ENCODE results near the gene PPP1R8.
"Not testable (repeated sequence)": the region's sequence is repeated elsewhere in the genome, so short reads cannot be mapped to it uniquely, and the experiment has no call there.

Gene PPP1R8

GRCh38 chr1:27864264-27864895, 33.8 kb downstream of the PPP1R8 start:
- no peaks in the 10 kb centered on the region for H3K27me3 Mint-ChIP-seq (ENCODE audit: low read depth)
- H3K4me3 Mint-ChIP-seq = no peak overlapping the region
- H3K4me1 Mint-ChIP-seq = peaks cover 6% of the 10 kb centered on the region
- no peak overlapping the region for H3K27ac Mint-ChIP-seq
- H3K36me3 Mint-ChIP-seq (ENCODE audit: low read depth) = no peaks in the 10 kb centered on the region
- no peaks in the 10 kb centered on the region for H3K9me3 Mint-ChIP-seq
- TF ChIP-seq CTCF (IDR thresholded peaks at IDR 0.05; ENCODE audit: unreplicated experiment in 3 of 3) = no peak

DNA sequence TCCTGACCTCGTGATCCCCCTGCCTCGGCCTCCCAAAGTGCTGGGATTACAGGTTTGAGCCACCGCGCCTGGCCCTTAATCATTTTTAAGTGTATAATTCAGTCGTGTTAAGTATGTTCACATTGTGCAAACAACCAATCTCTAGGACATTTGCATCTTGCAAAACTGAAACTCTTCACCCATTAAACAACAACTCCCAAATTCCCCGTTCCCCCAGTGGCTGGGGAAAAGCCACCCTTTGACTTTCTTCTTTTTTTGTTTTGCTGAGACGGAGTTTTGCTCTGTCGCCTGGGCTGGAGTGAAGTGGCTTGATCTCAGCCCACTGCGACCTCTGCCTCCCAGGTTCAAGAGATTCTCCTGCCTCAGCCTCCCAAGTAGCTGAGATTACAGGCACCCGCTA, 35.2 kb downstream of the PPP1R8 start:
- Mint-ChIP-seq H3K27ac (no peak overlapping the region), H3K9me3 (no peaks in the 10 kb centered on the region), H3K36me3 (ENCODE audit: low read depth) (no peaks in the 10 kb centered on the region), H3K4me1 (peaks cover 6% of the 10 kb centered on the region), H3K27me3 (ENCODE audit: low read depth) (no peaks in the 10 kb centered on the region), H3K4me3 (no peak overlapping the region)
- TF ChIP-seq CTCF (IDR thresholded peaks at IDR 0.05; ENCODE audit: unreplicated experiment in 3 of 3) = no peak

DNA sequence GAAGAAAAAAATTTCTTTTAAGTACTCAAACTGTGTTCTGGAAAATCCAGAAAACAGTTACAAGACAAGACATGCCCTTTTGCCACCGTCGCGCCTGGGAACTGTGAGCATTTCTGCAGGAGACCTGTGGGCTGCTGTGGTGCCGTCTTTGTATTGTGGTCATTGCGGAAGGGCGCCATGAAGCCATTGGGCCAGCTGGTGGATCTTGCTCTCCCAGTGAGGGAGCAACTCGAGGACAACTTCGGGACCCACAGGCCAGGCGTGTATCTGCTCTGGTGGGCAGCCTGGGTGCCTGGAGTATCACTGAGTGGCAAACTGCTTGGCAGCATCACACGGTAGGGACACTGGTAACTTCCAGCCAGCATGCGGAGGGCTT, 38.0 kb downstream of the PPP1R8 start:
- TF ChIP-seq CTCF (IDR thresholded peaks at IDR 0.05; ENCODE audit: unreplicated experiment in 3 of 3) = no peak
- H3K27me3 Mint-ChIP-seq (ENCODE audit: low read depth) = peaks cover 8% of the 10 kb centered on the region
- no peaks in the 10 kb centered on the region for H3K36me3 Mint-ChIP-seq (ENCODE audit: low read depth)
- H3K27ac Mint-ChIP-seq = no peak overlapping the region
- H3K4me1 Mint-ChIP-seq = peaks cover 6% of the 10 kb centered on the region
- no peaks in the 10 kb centered on the region for H3K9me3 Mint-ChIP-seq
- H3K4me3 Mint-ChIP-seq = no peak overlapping the region

DNA sequence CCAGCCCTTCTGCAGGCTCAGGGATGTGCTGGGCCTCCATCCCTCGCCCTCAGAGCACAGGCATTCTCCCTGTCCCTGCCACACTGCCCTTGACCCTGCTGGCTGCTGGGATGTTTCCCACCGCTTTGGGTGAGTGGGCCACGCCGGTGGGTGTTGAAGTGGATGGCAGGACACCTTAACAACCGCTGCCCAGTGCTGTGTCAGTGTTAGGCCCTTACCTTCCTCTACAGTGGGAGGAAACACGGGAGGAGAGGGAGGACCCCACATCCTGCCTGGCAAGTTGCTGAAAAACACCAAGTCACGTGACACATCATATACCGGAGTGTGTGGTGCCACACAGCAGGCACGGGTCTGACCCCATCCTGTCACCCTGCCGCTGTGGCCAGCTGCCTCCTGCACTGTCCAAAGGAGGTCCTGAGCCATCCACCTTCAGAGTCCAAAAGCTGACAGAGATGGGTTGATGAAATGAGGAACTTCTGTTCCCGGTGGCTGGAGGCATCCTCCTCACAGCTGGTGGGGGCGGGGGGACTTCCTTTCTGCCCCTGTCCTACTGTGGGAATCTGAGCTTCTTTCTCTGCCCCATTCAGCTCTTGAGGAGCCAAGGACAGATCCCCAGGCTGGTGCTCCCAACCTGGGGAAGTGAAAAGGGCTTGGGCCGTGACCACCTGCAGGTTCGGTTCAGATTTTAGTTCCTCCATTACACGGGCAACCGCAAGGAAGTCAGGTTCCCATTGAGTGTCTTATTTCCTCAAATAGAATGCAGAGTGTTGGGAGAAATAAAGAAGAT, 38.5 kb downstream of the PPP1R8 start:
- Mint-ChIP-seq H3K4me1 (peaks cover 6% of the 10 kb centered on the region), H3K27ac (no peak overlapping the region)

DNA sequence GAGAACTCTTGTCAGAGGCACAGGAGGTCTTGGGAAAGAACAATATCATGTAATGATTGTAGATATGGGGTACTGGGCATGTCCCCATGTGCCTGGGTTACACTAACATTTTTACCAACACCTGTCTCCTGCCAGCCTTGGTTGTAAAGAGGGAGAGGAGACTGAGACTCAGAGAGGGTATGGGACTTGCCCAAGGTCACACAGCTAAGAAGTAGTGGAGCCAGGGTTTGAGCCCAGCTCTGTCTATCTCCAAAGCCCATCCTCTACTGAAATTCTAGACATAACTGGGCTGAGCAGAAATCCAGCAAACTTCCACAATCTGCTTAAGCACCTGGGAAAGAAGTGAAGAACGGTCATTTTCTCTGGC, 39.1 kb downstream of the PPP1R8 start:
- TF ChIP-seq CTCF (IDR thresholded peaks at IDR 0.05; ENCODE audit: unreplicated experiment in 3 of 3) = no peak
- Mint-ChIP-seq H3K27me3 (ENCODE audit: low read depth) (peaks cover 11% of the 10 kb centered on the region), H3K4me3 (no peak overlapping the region), H3K4me1 (peaks cover 6% of the 10 kb centered on the region), H3K27ac (no peak overlapping the region), H3K9me3 (no peaks in the 10 kb centered on the region), H3K36me3 (ENCODE audit: low read depth) (no peaks in the 10 kb centered on the region)

More for the DNA sequence above, 38.5 kb downstream of the PPP1R8 start:
- Mint-ChIP-seq H3K36me3 (ENCODE audit: low read depth) (no peaks in the 10 kb centered on the region), H3K4me3 (no peak overlapping the region), H3K27me3 (ENCODE audit: low read depth) (peaks cover 11% of the 10 kb centered on the region), H3K9me3 (no peaks in the 10 kb centered on the region)
- no peak for TF ChIP-seq CTCF (IDR thresholded peaks at IDR 0.05; ENCODE audit: unreplicated experiment in 3 of 3)

DNA sequence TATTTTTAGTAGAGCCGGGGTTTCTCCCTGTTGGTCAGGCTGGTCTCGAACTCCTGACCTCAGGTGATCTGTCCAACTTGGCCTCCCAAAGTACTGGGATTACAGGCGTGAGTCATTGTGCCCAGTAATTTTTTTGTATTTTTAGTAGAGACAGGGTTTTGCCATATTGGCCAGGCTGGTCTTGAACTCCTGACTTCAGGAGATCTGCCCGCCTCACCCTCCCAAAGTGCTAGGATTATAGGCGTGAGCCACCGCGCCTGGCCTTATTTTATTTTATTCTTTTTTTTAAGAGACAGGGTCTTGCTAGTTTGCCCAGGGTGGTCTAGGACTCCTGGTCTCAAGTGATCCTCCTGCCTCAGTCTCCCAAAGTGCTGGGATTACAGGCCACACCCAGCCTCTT, 40.5 kb downstream of the PPP1R8 start:
- not testable (repeated sequence) for H3K36me3 Mint-ChIP-seq (ENCODE audit: low read depth); H3K4me3 Mint-ChIP-seq; H3K9me3 Mint-ChIP-seq; H3K4me1 Mint-ChIP-seq; H3K27ac Mint-ChIP-seq
- H3K27me3 Mint-ChIP-seq (ENCODE audit: low read depth) = peaks cover 15% of the 10 kb centered on the region
